DOHH2 (cell line): ENCODE measurements around the gene NPIPB2.
"Not testable (repeated sequence)": the region's sequence is repeated elsewhere in the genome, so short reads cannot be mapped to it uniquely, and the experiment has no call there.

ENCODE experiments used
- H3F3A ChIP-seq: fragments of 200-600 bp; sonication (generic), shearing (Covaris generic); 2 replicates; pipeline ENCODE4 v1.6.0; 2016; ENCODE audit warnings: antibody characterized with exemption, mild to moderate bottlenecking; ENCODE audit not compliant: control insufficient read depth, insufficient read depth
- H3K27ac ChIP-seq: fragments of 200-600 bp; sonication (generic); 2 replicates; pipeline ENCODE4 v1.5.1; 2014; ENCODE audit warnings: low read depth, mild to moderate bottlenecking, low read length, moderate library complexity
- H3K27me3 ChIP-seq: fragments of 200-600 bp; sonication (generic); 2 replicates; pipeline ENCODE4 v1.6.1; 2014; ENCODE audit warnings: mild to moderate bottlenecking, low read length, mixed read lengths; ENCODE audit not compliant: control insufficient read depth
- H3K36me3 ChIP-seq: fragments of 200-600 bp; sonication (generic); 2 replicates; pipeline ENCODE4 v1.6.1; 2014; ENCODE audit warnings: mild to moderate bottlenecking, low read length, moderate library complexity, mixed read lengths; ENCODE audit not compliant: control insufficient read depth
- H3K4me1 ChIP-seq: fragments of 200-600 bp; sonication (generic); 2 replicates; pipeline ENCODE4 v1.6.1; 2014; ENCODE audit warnings: mild to moderate bottlenecking, low read length, mixed read lengths; ENCODE audit not compliant: control insufficient read depth
- H3K4me2 ChIP-seq: fragments of 200-600 bp; sonication (generic); 2 replicates; pipeline ENCODE4 v1.6.0; 2014; ENCODE audit warnings: mild to moderate bottlenecking, low read length, moderate library complexity
- H3K4me3 ChIP-seq: fragments of 200-600 bp; sonication (generic); 2 replicates; pipeline ENCODE4 v1.5.1; 2014; ENCODE audit warnings: mild to moderate bottlenecking, low read length, mixed read lengths
- H3K79me2 ChIP-seq: fragments of 200-600 bp; sonication (generic); 2 replicates; pipeline ENCODE4 v1.6.1; 2014; ENCODE audit warnings: mild to moderate bottlenecking, low read length, mixed read lengths; ENCODE audit not compliant: control insufficient read depth
- H3K9me2 ChIP-seq: fragments of 200-600 bp; sonication (generic); replicated peaks from 2 replicates; pipeline ENCODE4 v1.6.1; 2014; ENCODE audit warnings: mild to moderate bottlenecking, low read length, mixed read lengths; ENCODE audit not compliant: control insufficient read depth
- H3K9me3 ChIP-seq: fragments of 200-600 bp; sonication (generic); 2 replicates; pipeline ENCODE4 v1.6.1; 2014; ENCODE audit warnings: antibody characterized with exemption, low read length, mixed read lengths; ENCODE audit not compliant: control insufficient read depth, insufficient read depth
- H4K20me1 ChIP-seq: fragments of 200-600 bp; sonication (generic); 2 replicates; pipeline ENCODE4 v1.6.0; 2014; ENCODE audit warnings: low read depth, mild to moderate bottlenecking, antibody characterized with exemption, low read length, moderate library complexity; ENCODE audit not compliant: control insufficient read depth, insufficient read depth
- EZH2phosphoT487 ChIP-seq: fragments of 200-600 bp; sonication (generic); IDR thresholded peaks from 2 replicates; pipeline ENCODE4 v1.6.1; 2017; ENCODE audit warnings: borderline replicate concordance, mild to moderate bottlenecking, antibody characterized with exemption, low read length, moderate library complexity, mixed read lengths
- TF ChIP-seq, protein P1 (sequence below): fragments of 200-600 bp; sonication (generic); IDR thresholded peaks from one replicate; pipeline ENCODE4 v1.5.1; 2014; ENCODE audit warnings: antibody characterized with exemption, mild to moderate bottlenecking, low read depth, low read length; ENCODE audit not compliant: poor library complexity, severe bottlenecking

The NPIPB2 gene

GRCh38 chr16:11963706-11964105 lies 21.9 kb upstream of the NPIPB2 start:
- peaks cover 21% of the 10 kb centered on the region for H3K36me3 ChIP-seq
- peak overlapping the region; percentile 76 for H3K4me3 ChIP-seq
- no peaks in the 10 kb centered on the region for H3K9me2 ChIP-seq
- no peaks in the 10 kb centered on the region for H4K20me1 ChIP-seq
- TF ChIP-seq, protein P1, sequence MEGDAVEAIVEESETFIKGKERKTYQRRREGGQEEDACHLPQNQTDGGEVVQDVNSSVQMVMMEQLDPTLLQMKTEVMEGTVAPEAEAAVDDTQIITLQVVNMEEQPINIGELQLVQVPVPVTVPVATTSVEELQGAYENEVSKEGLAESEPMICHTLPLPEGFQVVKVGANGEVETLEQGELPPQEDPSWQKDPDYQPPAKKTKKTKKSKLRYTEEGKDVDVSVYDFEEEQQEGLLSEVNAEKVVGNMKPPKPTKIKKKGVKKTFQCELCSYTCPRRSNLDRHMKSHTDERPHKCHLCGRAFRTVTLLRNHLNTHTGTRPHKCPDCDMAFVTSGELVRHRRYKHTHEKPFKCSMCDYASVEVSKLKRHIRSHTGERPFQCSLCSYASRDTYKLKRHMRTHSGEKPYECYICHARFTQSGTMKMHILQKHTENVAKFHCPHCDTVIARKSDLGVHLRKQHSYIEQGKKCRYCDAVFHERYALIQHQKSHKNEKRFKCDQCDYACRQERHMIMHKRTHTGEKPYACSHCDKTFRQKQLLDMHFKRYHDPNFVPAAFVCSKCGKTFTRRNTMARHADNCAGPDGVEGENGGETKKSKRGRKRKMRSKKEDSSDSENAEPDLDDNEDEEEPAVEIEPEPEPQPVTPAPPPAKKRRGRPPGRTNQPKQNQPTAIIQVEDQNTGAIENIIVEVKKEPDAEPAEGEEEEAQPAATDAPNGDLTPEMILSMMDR, result no peak
- TF ChIP-seq EZH2phosphoT487, result no peak
- no peaks in the 10 kb centered on the region for H3K9me3 ChIP-seq
- peaks cover 18% of the 10 kb centered on the region for H3K79me2 ChIP-seq
- peaks cover 41% of the 10 kb centered on the region for H3F3A ChIP-seq
- no peaks in the 10 kb centered on the region for H3K27me3 ChIP-seq
- peak overlapping the region; percentile 72 for H3K4me2 ChIP-seq
- peak overlapping the region; percentile 99 for H3K27ac ChIP-seq
- peaks cover 87% of the 10 kb centered on the region for H3K4me1 ChIP-seq

DNA sequence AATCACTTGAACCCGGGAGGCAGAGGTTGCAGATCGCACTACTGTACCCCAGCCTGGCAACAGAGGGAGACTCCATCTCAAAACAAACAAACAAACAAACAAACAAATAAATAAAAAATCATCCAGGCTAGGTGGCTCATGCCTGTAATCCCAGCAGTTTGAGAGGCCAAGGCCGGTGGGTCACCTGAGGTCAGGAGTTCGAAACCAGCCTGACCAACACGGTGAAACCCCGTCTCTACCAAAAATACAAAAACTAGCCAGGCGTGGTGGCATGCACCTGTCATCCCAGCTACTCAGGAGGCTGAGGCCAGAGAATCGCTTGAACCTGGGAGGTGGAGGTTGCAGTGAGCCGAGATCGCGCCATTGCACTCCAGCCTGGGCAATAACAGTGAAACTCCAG lies 21.1 kb upstream of the NPIPB2 start:
- H3K4me3 ChIP-seq, result peak overlapping the region; percentile 76
- H4K20me1 ChIP-seq, result not testable (repeated sequence)

DNA sequence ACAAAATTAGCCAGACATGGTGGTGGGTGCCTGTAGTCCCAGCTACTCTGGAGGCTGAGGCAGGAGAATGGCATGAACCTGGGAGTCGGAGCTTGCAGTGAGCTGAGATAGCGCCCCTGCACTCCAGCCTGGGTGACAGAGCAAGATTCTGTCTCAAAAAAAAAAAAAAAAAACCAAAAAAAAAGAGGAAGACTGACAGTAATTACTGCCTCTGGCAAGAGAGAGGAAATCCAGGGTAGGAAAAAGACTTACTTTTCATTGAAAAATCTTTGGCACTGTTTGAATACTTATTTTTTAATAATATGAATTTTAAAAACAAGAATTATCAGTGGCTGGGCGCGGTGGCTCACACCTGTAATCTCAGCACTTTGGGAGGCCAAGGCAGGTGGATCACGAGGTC lies 20.6 kb upstream of the NPIPB2 start:
- H3K9me2 ChIP-seq, H3K9me3 ChIP-seq, H3K79me2 ChIP-seq, H3K36me3 ChIP-seq, H3K27me3 ChIP-seq, H4K20me1 ChIP-seq: not testable (repeated sequence)
- Histone ChIP-seq H3F3A (peaks cover 46% of the 10 kb centered on the region), H3K4me3 (peak overlapping the region; percentile 76; the same call in 1 of the 2 replicates), H3K4me1 (peaks cover 77% of the 10 kb centered on the region), H3K27ac (peak overlapping the region; percentile 99; the same call in 1 of the 2 replicates), H3K4me2 (peak overlapping the region; percentile 72)

More for the DNA sequence above, 21.1 kb upstream of the NPIPB2 start:
- peaks cover 11% of the 10 kb centered on the region for H3K79me2 ChIP-seq
- H3K27ac ChIP-seq, result peak overlapping the region; percentile 99
- H3K4me2 ChIP-seq, result peak overlapping the region; percentile 72
- H3K27me3 ChIP-seq, H3K9me3 ChIP-seq, H3K9me2 ChIP-seq: not testable (repeated sequence)
- peaks cover 41% of the 10 kb centered on the region for H3F3A ChIP-seq
- H3K36me3 ChIP-seq, result peaks cover 14% of the 10 kb centered on the region
- H3K4me1 ChIP-seq, result peaks cover 82% of the 10 kb centered on the region

DNA sequence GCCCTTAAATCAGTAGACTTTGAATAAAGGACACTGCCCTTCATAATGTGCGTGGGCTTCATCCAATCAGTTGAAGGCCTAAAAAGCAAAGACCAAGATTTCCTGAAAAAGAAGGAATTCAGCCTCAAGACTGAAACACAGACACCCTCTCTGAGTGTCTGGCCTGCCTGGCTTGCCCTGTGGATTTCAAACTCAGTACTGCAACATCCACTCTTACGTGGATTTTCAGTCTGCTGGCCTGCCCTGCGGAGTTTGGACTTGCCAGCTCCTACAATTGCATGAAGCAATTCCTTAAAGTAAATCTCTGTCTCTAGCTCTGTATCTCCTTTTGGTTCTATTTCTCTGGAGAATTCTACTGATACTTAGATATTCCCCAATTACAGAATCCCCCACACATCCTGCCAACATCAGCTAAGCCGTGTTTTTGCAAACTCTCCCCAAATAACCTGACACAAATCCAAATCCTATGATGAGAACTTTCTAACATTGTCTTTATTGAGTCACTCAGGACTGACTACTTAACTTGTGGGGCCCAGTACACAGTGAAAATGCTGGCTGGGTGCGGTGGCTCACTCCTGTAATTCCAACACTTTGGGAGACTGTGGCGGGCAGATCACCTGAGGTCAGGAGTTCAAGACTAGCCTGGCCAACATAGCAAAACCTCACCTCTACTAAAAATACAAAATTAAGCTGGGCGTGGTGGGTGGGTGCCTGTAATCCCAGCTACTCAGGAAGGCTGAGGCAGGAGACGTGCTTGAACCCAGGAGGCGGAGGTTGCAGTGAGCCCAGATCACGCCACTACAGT lies 15.9 kb upstream of the NPIPB2 start:
- H3K4me2 ChIP-seq, result no peak overlapping the region
- H3K79me2 ChIP-seq, result no peaks in the 10 kb centered on the region
- TF ChIP-seq, protein P1, result no peak
- no peaks in the 10 kb centered on the region for H3K9me3 ChIP-seq
- no peaks in the 10 kb centered on the region for H4K20me1 ChIP-seq
- no peaks in the 10 kb centered on the region for H3K27me3 ChIP-seq
- no peaks in the 10 kb centered on the region for H3K9me2 ChIP-seq
- H3F3A ChIP-seq, result peaks cover 10% of the 10 kb centered on the region
- no peaks in the 10 kb centered on the region for H3K36me3 ChIP-seq
- H3K4me1 ChIP-seq, result peaks cover 45% of the 10 kb centered on the region
- H3K27ac ChIP-seq, result no peak overlapping the region
- no peak overlapping the region for H3K4me3 ChIP-seq
